BLaER1 treated with 17β-estradiol and CSF1 and Interleukin-3, amounts not matched to agents 10 nM and 100 nM (cell line): ENCODE results near the gene OR11G2.
"Not testable (repeated sequence)": the region's sequence is repeated elsewhere in the genome, so short reads cannot be mapped to it uniquely, and the experiment has no call there.

Source experiments
- H3K27ac ChIP-seq, 11 experiments: shearing (Covaris generic); formaldehyde crosslinking; 2 replicates each; pipeline ENCODE4 v1.8.1; 2022
- H3K27me3 ChIP-seq, 11 experiments: shearing (Covaris generic); formaldehyde crosslinking; 2 replicates each; pipeline ENCODE4 v1.8.1; 2022
- H3K36me3 ChIP-seq, 11 experiments: shearing (Covaris generic); formaldehyde crosslinking; 2 replicates each; pipeline ENCODE4 v1.8.1; 2022
- H3K4me1 ChIP-seq, 10 experiments: shearing (Covaris generic); formaldehyde crosslinking; 2 replicates each; pipeline ENCODE4 v1.8.1; 2022
- H3K4me2 ChIP-seq, 11 experiments: shearing (Covaris generic); formaldehyde crosslinking; 2 replicates each; pipeline ENCODE4 v1.8.1; 2022
- H3K4me3 ChIP-seq, 10 experiments: shearing (Covaris generic); formaldehyde crosslinking; 2 replicates each; pipeline ENCODE4 v1.8.1; 2022
- H3K9ac ChIP-seq, 11 experiments: shearing (Covaris generic); formaldehyde crosslinking; 2 replicates each; pipeline ENCODE4 v1.8.1; 2022
- H3K9me3 ChIP-seq, 11 experiments: shearing (Covaris generic); formaldehyde crosslinking; replicated peaks in 1 of 11; 2 replicates each; pipeline ENCODE4 v1.8.1; 2022
- H4K20me1 ChIP-seq, 11 experiments: shearing (Covaris generic); formaldehyde crosslinking; 2 replicates each; pipeline ENCODE4 v1.8.1; 2022
- Cebpa-rat ChIP-seq, 11 experiments: shearing (Covaris generic); IDR thresholded peaks; 2 replicates each; pipeline ENCODE4 v1.8.1; 2022

The OR11G2 gene

DNA sequence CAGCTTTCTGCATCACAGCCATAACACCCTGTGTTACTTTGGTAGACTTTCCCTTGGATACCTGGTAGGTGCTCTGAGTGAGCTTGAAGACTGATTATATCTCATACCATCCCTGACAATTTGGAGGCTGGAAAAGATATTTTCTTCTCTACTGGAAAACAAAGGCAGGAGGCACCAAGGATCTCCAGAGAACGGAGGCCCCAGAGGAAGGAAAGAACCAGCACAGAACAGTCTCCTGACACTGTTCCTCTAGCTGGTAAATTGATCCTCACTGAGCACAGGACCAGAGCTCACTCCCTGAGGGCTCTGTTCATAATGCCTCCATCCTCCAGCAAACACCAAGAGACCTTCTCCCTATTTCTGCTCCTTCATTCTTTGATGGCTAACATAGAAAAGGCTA lies at the start of gene OR11G2:
TSS of gene OR11G2 (plus strand) at position 301 of the 400 bp plus-strand sequence. CDS start 6,542 bp downstream, outside the sequence.
- H4K20me1 ChIP-seq, result no peaks in the 10 kb centered on the region
- TF ChIP-seq Cebpa-rat (IDR thresholded peaks at IDR 0.05), result no peak
- H3K4me2 ChIP-seq, result no peak within 1 kb of the TSS
- H3K4me3 ChIP-seq, result no peak within 1 kb of the TSS
- H3K27ac ChIP-seq, result no peak within 1 kb of the TSS
- H3K9me3 ChIP-seq, result no peaks in the 10 kb centered on the region
- H3K36me3 ChIP-seq, result no peaks in the 10 kb centered on the region
- H3K27me3 ChIP-seq, result no peaks in the 10 kb centered on the region
- H3K9ac ChIP-seq, result no peak within 1 kb of the TSS
- no peaks in the 10 kb centered on the region for H3K4me1 ChIP-seq

GRCh38 chr14:20143911-20144310 lies 46.8 kb upstream of the OR11G2 start:
- Histone ChIP-seq H3K9me3 (no peaks in the 10 kb centered on the region), H3K4me2 (peak overlapping the region in 3 of 11 experiments; percentile 60 to 82 (median 74); a peak in 6 of 22 replicates), H3K4me1 (peaks cover 0 to 18% (median 0%) of the 10 kb centered on the region in 10 experiments; a peak in 6 of 20 replicates), H3K27me3 (no peaks in the 10 kb centered on the region), H3K4me3 (no peak overlapping the region), H3K27ac (peak overlapping the region in 2 of 11 experiments; percentile 10 to 49; a peak in 1 of 22 replicates), H3K36me3 (no peaks in the 10 kb centered on the region), H4K20me1 (no peaks in the 10 kb centered on the region), H3K9ac (no peak overlapping the region; a peak in 1 of 22 replicates)
- no peak for TF ChIP-seq Cebpa-rat (IDR thresholded peaks at IDR 0.05)

GRCh38 chr14:20144820-20145219 lies 45.9 kb upstream of the OR11G2 start:
- no peak for TF ChIP-seq Cebpa-rat (IDR thresholded peaks at IDR 0.05)
- Histone ChIP-seq H3K27me3 (no peaks in the 10 kb centered on the region), H3K27ac (peak overlapping the region in 1 of 11 experiments; percentile 17; a peak in 1 of 22 replicates), H3K36me3 (no peaks in the 10 kb centered on the region), H3K9me3 (no peaks in the 10 kb centered on the region), H4K20me1 (no peaks in the 10 kb centered on the region), H3K4me3 (no peak overlapping the region), H3K4me2 (peak overlapping the region in 3 of 11 experiments; percentile 60 to 82 (median 74); a peak in 4 of 22 replicates), H3K9ac (no peak overlapping the region), H3K4me1 (peaks cover 0 to 18% (median 0%) of the 10 kb centered on the region in 10 experiments; a peak in 6 of 20 replicates)

DNA sequence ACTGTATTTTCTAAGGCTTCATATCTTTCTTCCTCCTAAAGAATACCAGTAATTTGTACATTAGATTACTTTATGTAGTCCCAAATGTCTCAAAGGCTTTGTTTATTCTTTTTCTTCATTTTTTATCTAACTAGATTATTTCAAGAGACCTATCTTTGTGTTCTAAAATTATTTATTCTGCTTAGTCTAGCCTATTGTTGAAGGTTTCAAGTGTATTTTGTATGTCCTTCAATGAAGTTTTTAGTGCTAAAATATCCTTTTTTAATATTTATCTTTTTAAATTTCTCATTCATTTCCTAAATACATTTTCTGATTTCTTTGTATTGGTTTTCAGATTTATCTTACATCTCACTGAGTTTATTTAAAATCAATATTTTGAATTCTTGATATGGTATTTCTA lies 26.2 kb upstream of the OR11G2 start:
- no peak overlapping the region for H3K4me3 ChIP-seq
- no peaks in the 10 kb centered on the region for H3K27me3 ChIP-seq
- TF ChIP-seq Cebpa-rat (IDR thresholded peaks at IDR 0.05), result no peak
- peaks cover 22 to 36% (median 26%) of the 10 kb centered on the region in 11 experiments for H3K9me3 ChIP-seq
- H4K20me1 ChIP-seq, result no peaks in the 10 kb centered on the region
- no peak overlapping the region for H3K4me2 ChIP-seq
- H3K27ac ChIP-seq, result no peak overlapping the region
- H3K36me3 ChIP-seq, result no peaks in the 10 kb centered on the region; a peak in 2 of 22 replicates
- no peak overlapping the region for H3K9ac ChIP-seq
- H3K4me1 ChIP-seq, result no peaks in the 10 kb centered on the region

DNA sequence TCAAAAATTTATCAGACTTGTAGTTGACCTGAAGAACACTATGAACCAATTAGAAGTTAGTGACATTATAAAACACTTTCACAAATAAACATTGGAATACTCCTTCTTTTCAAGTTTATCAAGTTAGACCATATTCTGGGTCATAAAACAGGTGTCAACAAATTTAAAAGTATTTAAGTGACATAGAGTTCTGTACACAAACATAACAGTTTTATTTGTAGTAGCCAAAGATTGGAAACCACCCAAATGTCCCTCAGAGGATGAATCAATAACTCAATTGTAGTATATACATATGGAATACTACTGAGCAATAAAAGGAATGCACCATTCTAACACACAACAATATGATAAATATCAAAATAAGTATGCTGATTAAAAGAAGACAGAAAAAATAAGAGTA lies 23.6 kb upstream of the OR11G2 start:
- Histone ChIP-seq H3K9me3 (peaks cover 22 to 35% (median 26%) of the 10 kb centered on the region in 11 experiments), H3K36me3 (no peaks in the 10 kb centered on the region; a peak in 2 of 22 replicates), H4K20me1 (no peaks in the 10 kb centered on the region), H3K4me3 (no peak overlapping the region), H3K4me1 (peaks cover 0 to 4% (median 0%) of the 10 kb centered on the region in 10 experiments; a peak in 1 of 20 replicates), H3K4me2 (no peak overlapping the region), H3K27ac (no peak overlapping the region), H3K9ac (no peak overlapping the region), H3K27me3 (no peaks in the 10 kb centered on the region)
- TF ChIP-seq Cebpa-rat (IDR thresholded peaks at IDR 0.05), result no peak

GRCh38 chr14:20169852-20170251 lies 20.8 kb upstream of the OR11G2 start:
- H4K20me1 ChIP-seq, H3K4me1 ChIP-seq, H3K36me3 ChIP-seq, H3K4me3 ChIP-seq, H3K27me3 ChIP-seq, H3K27ac ChIP-seq, H3K9ac ChIP-seq, H3K4me2 ChIP-seq: not testable (repeated sequence)
- peaks cover 6 to 13% (median 10%) of the 10 kb centered on the region in 11 experiments for H3K9me3 ChIP-seq

GRCh38 chr14:20174205-20174604 lies 16.5 kb upstream of the OR11G2 start:
- not testable (repeated sequence) for H3K4me2 ChIP-seq, H3K4me3 ChIP-seq, H3K9me3 ChIP-seq, H3K27me3 ChIP-seq, H3K36me3 ChIP-seq, H4K20me1 ChIP-seq, H3K27ac ChIP-seq, H3K9ac ChIP-seq
- H3K4me1 ChIP-seq, result peaks cover 0 to 12% (median 3%) of the 10 kb centered on the region in 10 experiments; a peak in 10 of 20 replicates

- H4K20me1 ChIP-seq, result no peaks in the 10 kb centered on the region
- no peak overlapping the region for H3K4me2 ChIP-seq
- TF ChIP-seq Cebpa-rat (IDR thresholded peaks at IDR 0.05), result no peak
- H3K27me3 ChIP-seq, result no peaks in the 10 kb centered on the region
- H3K27ac ChIP-seq, result no peak overlapping the region
- H3K4me3 ChIP-seq, result no peak overlapping the region
- H3K4me1 ChIP-seq, result peaks cover 0 to 31% (median 10%) of the 10 kb centered on the region in 10 experiments; a peak in 10 of 20 replicates
- no peaks in the 10 kb centered on the region for H3K36me3 ChIP-seq
- no peaks in the 10 kb centered on the region for H3K9me3 ChIP-seq
- H3K9ac ChIP-seq, result no peak overlapping the region
Observed at GRCh38 chr14:20176330-20176729, 14.4 kb upstream of the OR11G2 start.

DNA sequence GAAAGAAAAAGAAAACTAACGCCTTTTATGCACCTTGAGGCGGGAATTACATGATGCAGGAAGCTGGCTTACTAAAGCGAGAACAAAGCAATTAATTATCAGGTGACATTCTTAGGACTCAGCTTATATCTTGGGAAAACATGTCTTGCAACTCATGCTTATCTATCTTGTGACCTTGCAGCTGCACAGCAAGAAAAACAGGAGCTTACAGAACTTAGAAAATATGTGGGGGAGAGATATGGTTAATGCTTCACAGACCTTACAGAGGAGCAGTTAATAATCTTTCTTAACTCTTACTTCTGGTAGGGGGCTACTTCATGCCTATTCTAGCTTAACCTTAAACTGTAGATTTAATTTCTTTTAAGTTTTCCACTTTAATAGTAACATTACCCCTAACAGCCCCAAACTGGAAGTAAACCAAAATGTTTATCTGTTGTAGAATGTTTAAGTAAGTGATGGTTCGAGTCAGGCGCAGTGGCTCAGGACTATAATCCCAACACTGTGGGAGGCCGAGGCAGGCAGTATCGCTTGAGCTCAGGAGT lies 13.2 kb upstream of the OR11G2 start:
- H3K9ac ChIP-seq, result no peak overlapping the region
- no peaks in the 10 kb centered on the region for H4K20me1 ChIP-seq
- TF ChIP-seq Cebpa-rat (IDR thresholded peaks at IDR 0.05), result no peak
- no peaks in the 10 kb centered on the region for H3K9me3 ChIP-seq
- no peaks in the 10 kb centered on the region for H3K36me3 ChIP-seq
- H3K4me2 ChIP-seq, result no peak overlapping the region
- peaks cover 0 to 35% (median 10%) of the 10 kb centered on the region in 10 experiments; a peak in 10 of 20 replicates for H3K4me1 ChIP-seq
- H3K4me3 ChIP-seq, result no peak overlapping the region
- H3K27me3 ChIP-seq, result no peaks in the 10 kb centered on the region
- H3K27ac ChIP-seq, result no peak overlapping the region

GRCh38 chr14:20179218-20179617 lies 11.5 kb upstream of the OR11G2 start:
- Histone ChIP-seq H3K4me3 (0 out of 20 replicates have a peak overlapping the region, but pooled peaks of 1 of the 10 experiments have one; percentile 6), H3K27me3 (no peaks in the 10 kb centered on the region)

More at GRCh38 chr14:20179218-20179617, 11.5 kb upstream of the OR11G2 start:
- Histone ChIP-seq H3K9me3 (no peaks in the 10 kb centered on the region), H3K27ac (peak overlapping the region in 4 of 11 experiments; percentile 35 to 71 (median 44); a peak in 8 of 22 replicates), H4K20me1 (no peaks in the 10 kb centered on the region), H3K9ac (peak overlapping the region in 1 of 11 experiments; percentile 26; a peak in 1 of 22 replicates), H3K36me3 (no peaks in the 10 kb centered on the region), H3K4me2 (peak overlapping the region in 6 of 11 experiments; percentile 12 to 82 (median 64); a peak in 11 of 22 replicates), H3K4me1 (peaks cover 0 to 35% (median 10%) of the 10 kb centered on the region in 10 experiments; a peak in 10 of 20 replicates)
- TF ChIP-seq Cebpa-rat (IDR thresholded peaks at IDR 0.05), result no peak
